Ishikawa (cell line): ENCODE data around the gene NEUROD4.

Experiments
- CEBPB ChIP-seq: IDR thresholded peaks from 2 replicates; pipeline ENCODE4 v1.6.1; 2012
- CREB1 ChIP-seq: IDR thresholded peaks from 2 replicates; pipeline ENCODE4 v1.6.1; 2012; ENCODE audit warnings: low read depth
- EGR1 ChIP-seq: IDR thresholded peaks from 2 replicates; pipeline ENCODE4 v1.6.1; 2012
- EP300 ChIP-seq: IDR thresholded peaks from 2 replicates; pipeline ENCODE4 v1.6.1; 2012; ENCODE audit warnings: borderline replicate concordance
- FOXM1 ChIP-seq: IDR thresholded peaks from 2 replicates; pipeline ENCODE4 v1.6.1; 2012; ENCODE audit warnings: low read depth, borderline replicate concordance
- MAX ChIP-seq: IDR thresholded peaks from 2 replicates; pipeline ENCODE4 v1.6.1; 2012
- NFIC ChIP-seq: IDR thresholded peaks from 2 replicates; pipeline ENCODE4 v1.6.1; 2012
- RAD21 ChIP-seq: IDR thresholded peaks from 2 replicates; pipeline ENCODE4 v1.6.1; 2012; ENCODE audit warnings: low read depth
- TAF1 ChIP-seq: IDR thresholded peaks from 2 replicates; pipeline ENCODE4 v1.6.1; 2012; ENCODE audit warnings: low read depth, mild to moderate bottlenecking
- TCF12 ChIP-seq: IDR thresholded peaks from 2 replicates; pipeline ENCODE4 v1.6.1; 2012; ENCODE audit warnings: low read depth
- TEAD4 ChIP-seq: IDR thresholded peaks from 2 replicates; pipeline ENCODE4 v1.6.1; 2012
- YY1 ChIP-seq: IDR thresholded peaks from 2 replicates; pipeline ENCODE4 v1.6.1; 2012; ENCODE audit warnings: low read depth
- ZBTB7A ChIP-seq: IDR thresholded peaks from 2 replicates; pipeline ENCODE4 v1.6.1; 2012; ENCODE audit warnings: low read depth
- TF ChIP-seq, protein P1 (sequence below): IDR thresholded peaks from 2 replicates; pipeline ENCODE4 v1.6.1; 2012; ENCODE audit warnings: low read depth, mild to moderate bottlenecking
- TF ChIP-seq, protein P2 (sequence below): IDR thresholded peaks from 2 replicates; pipeline ENCODE4 v1.6.1; 2012

Gene NEUROD4

DNA sequence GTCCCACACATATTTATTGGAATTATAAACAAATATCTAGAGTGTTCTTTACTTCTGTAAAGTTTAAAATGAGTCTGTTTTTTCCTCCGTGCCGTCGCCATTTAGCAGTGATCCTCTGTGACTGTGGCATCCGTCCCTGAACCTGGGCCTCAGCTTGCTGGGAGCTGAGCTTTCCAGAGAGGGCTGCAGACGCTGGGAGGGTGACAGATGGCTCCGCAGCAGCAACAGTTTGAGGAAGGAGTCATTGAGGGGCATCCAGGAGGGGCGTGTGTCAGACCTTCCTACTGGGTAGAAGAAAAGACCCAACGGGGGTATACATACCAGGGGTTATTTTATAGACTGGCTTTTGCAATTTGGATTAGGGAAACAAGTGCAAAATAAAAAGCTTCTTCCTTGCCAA lies 47.9 kb downstream of the NEUROD4 start:
- no peak for TF ChIP-seq FOXM1
- TF ChIP-seq, protein P1, sequence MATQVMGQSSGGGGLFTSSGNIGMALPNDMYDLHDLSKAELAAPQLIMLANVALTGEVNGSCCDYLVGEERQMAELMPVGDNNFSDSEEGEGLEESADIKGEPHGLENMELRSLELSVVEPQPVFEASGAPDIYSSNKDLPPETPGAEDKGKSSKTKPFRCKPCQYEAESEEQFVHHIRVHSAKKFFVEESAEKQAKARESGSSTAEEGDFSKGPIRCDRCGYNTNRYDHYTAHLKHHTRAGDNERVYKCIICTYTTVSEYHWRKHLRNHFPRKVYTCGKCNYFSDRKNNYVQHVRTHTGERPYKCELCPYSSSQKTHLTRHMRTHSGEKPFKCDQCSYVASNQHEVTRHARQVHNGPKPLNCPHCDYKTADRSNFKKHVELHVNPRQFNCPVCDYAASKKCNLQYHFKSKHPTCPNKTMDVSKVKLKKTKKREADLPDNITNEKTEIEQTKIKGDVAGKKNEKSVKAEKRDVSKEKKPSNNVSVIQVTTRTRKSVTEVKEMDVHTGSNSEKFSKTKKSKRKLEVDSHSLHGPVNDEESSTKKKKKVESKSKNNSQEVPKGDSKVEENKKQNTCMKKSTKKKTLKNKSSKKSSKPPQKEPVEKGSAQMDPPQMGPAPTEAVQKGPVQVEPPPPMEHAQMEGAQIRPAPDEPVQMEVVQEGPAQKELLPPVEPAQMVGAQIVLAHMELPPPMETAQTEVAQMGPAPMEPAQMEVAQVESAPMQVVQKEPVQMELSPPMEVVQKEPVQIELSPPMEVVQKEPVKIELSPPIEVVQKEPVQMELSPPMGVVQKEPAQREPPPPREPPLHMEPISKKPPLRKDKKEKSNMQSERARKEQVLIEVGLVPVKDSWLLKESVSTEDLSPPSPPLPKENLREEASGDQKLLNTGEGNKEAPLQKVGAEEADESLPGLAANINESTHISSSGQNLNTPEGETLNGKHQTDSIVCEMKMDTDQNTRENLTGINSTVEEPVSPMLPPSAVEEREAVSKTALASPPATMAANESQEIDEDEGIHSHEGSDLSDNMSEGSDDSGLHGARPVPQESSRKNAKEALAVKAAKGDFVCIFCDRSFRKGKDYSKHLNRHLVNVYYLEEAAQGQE, result no peak
- TF ChIP-seq NFIC, result no peak
- no peak for TF ChIP-seq EP300
- no peak for TF ChIP-seq TAF1
- TF ChIP-seq, protein P2, sequence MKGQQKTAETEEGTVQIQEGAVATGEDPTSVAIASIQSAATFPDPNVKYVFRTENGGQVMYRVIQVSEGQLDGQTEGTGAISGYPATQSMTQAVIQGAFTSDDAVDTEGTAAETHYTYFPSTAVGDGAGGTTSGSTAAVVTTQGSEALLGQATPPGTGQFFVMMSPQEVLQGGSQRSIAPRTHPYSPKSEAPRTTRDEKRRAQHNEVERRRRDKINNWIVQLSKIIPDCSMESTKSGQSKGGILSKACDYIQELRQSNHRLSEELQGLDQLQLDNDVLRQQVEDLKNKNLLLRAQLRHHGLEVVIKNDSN, result no peak
- TF ChIP-seq ZBTB7A, result no peak
- no peak for TF ChIP-seq MAX
- no peak for TF ChIP-seq EGR1
- no peak for TF ChIP-seq TCF12
- TF ChIP-seq CEBPB, result no peak
- no peak for TF ChIP-seq YY1
- no peak for TF ChIP-seq CREB1
- TF ChIP-seq TEAD4, result no peak
- TF ChIP-seq RAD21, result no peak

DNA sequence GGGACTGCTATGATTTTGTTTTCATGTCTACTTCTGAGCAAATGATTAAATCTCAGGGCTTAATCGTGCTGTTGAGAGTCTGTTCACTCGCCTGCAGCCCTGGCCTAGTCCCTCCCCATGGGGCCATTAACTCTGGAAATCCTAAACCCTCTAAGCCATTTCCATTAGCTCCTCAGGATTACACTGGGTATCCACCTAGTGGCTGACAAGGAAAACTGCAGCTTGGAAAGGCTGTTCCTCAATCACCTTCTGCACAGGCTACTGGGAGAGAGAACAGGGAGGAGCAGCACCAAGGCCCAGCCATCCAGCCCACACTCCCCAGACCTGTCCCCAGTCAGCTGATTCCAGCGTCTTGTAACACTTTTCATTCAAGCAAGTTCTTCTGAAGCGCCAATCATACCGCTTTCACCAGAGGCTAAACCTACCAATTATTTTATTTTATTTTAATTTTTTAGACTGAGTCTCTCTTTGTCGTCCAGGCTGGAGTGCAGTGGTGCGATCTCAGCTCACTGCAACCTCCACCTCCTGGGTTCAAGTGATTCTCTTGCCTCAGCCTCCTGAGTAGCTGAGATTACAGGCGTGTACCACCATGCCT lies 48.7 kb downstream of the NEUROD4 start:
- TF ChIP-seq NFIC (no peak), MAX (no peak), CEBPB (no peak), FOXM1 (no peak), EP300 (no peak), TAF1 (no peak), YY1 (0 out of 2 replicates have a peak, but pooled peaks have one; percentile 21), ZBTB7A (no peak), TCF12 (no peak), EGR1 (no peak), CREB1 (no peak), RAD21 (peak; percentile 60), TEAD4 (no peak)
- TF ChIP-seq, protein P2, result no peak
- TF ChIP-seq, protein P1, result no peak

GRCh38 chr12:55072083-55072482 lies 52.3 kb downstream of the NEUROD4 start:
- TF ChIP-seq CREB1 (no peak), TEAD4 (no peak), NFIC (peak; percentile 73), RAD21 (peak; percentile 65)

- TF ChIP-seq MAX (no peak), RAD21 (peak; percentile 93), YY1 (no peak), ZBTB7A (no peak)
Observed at GRCh38 chr12:55073043-55074022, 53.6 kb downstream of the NEUROD4 start.

GRCh38 chr12:55074806-55075205 lies 55.0 kb downstream of the NEUROD4 start:
- TF ChIP-seq EGR1 (no peak), ZBTB7A (no peak), EP300 (no peak), YY1 (no peak), RAD21 (no peak), NFIC (no peak), TEAD4 (no peak), TAF1 (no peak), FOXM1 (no peak), MAX (no peak)
- TF ChIP-seq, protein P1, result no peak
